HG03139 (cell line): Measurements from ENCODE around the gene SH3D21.
A peak's percentile ranks its signal among the peaks of the same experiment; 100 is the strongest.

Experiments
- ATAC-seq: cut with Tn5 transposase; IDR thresholded peaks from one replicate; pipeline ENCODE4 v1.9.1; 2021; ENCODE audit not compliant: unreplicated experiment

SH3D21 gene

GRCh38 chr1:36303244-36303643 is 2.9 kb upstream of the SH3D21 start:
- ATAC-seq: no peak

DNA sequence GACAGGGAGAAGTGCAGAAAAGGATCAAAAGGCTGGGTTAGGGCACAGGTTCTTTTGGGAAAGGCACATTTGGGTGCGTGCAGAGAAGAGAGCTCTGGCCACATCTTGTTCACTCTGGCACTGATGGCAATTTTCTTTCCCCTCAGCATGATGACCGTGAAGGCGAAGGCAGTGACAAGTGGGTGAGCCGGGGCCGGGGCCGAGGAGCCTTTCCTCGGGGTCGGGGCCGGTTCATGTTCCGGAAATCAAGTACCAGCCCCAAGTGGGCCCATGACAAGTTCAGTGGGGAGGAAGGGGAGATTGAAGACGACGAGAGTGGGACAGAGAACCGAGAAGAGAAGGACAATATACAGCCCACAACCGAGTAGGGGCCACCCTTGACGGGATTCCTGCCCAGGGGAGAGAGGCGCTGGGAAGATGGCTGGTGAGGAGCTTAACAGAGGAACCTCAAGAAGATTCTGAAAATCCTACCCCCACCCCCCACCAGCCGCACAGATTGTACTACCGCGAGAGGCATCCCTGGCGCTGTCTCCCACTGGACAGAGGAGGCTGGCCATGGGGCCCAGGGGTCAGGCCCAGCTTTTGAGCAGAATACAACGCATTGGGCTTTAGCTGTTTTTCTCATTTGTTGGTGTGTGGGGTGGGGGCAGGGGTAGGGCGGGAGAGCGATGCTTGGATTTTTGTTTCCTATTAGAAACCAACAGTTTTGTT is 2.4 kb upstream of the SH3D21 start:
- no peak for ATAC-seq

DNA sequence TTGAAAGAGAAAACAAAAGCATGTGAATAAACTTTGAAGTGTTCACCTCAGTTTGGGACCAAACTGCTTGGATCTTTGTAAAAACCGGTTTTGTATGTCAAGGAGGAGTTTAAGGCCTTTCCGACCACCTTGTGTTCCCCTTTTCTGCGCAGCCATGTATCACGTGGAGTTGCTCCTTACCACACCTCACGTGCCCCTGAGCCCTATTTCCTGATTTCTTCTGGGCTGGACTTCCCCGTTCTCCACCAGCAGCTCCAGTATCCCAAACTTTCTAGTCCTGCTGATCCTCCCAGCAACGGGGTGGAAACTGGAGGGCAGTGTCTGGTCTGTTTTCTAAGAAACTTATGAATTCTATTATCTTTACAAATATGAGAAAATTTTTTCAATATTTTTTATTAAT is 1.6 kb upstream of the SH3D21 start:
- no peak for ATAC-seq

DNA sequence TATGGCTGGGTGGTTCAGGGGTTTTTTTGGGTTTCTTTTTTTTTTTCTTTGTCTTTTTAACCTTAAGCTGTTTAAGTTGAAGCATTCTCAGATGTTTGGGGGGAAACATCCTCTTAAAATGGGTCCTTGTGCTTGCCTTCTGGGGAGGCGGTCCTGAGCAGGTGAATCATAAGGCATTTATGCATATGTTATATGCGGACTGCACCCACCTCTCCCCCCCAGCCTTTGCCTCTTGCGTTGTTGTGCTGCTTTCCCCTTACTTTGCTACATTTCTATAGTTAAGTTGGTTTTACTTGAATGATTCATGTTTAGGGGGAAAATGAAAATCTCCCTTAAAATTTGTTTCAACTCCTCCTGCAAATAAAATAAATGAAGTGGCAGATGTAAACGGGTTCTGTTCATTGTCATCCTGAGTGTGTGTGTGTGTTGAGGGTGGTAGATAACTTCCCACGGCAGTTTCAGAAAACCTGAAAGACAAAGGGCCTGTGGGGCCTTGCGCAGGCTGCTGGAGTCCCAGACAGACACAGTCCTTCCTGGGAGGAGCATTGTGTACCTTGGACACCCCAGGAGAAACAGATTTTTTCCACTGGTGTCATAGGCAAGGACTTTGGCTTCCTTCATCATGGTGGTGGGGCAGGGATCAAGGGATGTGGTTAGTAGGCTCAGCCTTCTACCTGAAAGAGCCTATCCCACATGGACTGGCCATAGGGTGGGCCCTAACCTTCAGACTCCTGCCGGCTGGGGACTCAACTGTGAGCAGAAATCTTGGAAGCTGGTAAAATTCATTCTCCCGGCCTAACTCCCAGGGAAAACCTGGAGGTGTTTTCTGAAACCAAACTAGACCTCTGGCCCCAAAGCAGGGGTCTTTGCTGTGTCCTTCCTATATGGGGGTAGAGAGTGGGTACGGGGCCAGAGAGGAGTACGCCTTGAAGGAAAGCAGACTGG is 926 bp upstream of the SH3D21 start:
- no peak for ATAC-seq

DNA sequence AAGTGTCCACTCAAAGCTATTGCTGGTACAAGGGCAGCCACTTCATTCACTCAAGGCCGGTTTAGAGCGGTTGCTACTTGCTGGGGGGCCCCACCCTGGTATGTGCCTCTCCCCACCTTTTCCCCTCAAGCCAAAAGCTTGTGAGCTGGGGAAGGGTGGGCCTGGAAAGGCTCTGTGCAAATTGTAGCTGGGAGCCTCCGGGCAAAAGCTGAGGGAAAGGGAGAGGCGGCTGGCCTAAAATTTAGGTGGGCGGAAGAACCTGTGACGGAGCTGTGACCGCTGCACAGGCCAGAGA is 306 bp upstream of the SH3D21 start:
- ATAC-seq: no peak

DNA sequence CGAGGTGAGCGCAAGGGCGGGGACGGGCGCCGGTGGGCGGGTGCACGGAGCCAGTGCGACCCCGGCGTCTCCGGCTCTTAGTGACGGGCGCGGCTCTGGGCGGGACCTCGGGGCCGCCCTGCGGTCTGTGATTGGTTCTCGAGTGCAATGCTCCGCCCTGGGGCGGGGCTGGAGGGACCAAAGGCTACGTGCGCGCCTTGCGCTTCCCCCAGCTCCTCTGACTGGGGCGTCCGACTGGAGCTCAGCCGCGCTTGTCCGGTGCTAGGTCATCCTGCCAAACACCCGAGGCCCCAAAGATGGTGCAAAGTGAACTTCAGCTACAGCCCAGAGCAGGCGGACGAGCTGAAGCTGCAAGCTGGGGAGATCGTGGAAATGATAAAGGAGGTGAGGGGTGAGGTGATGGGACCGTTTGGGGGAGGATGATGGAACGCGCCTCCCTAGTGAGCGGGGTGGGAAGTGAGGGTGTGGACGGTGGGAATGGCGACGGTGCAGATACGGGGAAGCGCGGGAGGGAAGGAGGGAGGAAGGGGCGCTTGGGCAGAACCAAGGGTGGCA is 811 bp downstream of the SH3D21 start:
- ATAC-seq: peak; percentile 97

GRCh38 chr1:36307601-36308330 is 1.6 kb downstream of the SH3D21 start:
- ATAC-seq: no peak

DNA sequence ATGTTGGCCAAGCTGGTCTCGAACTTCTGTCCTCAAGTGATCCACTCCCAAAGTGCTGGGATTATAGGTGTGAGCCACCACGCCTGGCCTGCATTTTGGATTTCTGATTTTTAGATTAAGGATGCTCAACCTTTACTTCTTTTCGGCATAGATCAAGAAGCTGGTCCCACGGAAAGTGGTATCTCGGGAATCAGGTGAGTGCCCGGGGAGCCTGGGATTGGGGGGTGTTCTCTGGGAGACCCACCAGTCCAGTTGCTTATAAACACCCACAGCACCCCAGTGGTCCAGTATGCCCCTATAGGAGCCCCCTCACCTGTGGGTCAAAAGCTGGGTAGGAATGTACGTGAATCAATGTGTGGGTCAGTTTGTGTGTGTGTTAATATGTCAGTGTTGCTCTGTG is 3.2 kb downstream of the SH3D21 start:
- ATAC-seq: no peak

DNA sequence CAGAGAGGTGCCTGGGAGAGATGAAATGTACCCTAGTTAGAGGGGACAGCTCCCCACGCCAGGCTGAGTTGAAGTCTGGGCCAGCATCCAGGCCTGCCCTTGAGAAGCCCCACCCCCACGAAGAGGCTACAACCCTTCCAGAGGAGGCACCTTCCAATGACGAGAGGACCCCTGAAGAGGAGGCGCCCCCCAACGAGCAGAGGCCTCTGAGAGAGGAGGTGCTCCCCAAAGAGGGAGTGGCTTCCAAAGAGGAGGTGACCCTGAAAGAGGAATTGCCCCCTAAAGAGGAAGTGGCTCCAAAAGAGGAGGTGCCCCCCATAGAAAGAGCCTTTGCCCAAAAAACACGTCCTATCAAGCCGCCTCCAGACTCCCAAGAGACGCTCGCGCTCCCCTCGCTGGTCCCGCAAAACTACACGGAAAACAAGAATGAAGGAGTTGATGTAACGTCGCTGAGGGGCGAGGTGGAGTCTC is 14.2 kb downstream of the SH3D21 start:
- ATAC-seq: no peak

DNA sequence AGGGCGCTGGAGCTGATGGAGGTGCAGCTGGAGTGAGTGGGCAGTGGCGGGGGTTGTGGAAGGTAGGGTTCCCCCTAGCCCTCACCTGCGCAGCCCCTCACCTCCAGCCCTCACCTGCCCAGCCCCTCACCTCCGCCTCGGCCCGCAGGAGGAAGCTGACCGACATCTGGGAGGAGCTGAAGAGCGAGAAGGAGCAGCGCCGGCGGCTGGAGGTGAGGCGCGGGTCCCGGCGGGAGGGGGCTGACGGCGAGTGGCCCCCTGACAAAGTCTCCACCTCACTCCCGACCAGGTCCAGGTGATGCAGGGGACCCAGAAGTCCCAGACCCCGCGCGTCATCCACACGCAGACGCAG is 14.6 kb downstream of the SH3D21 start:
- ATAC-seq: no peak

DNA sequence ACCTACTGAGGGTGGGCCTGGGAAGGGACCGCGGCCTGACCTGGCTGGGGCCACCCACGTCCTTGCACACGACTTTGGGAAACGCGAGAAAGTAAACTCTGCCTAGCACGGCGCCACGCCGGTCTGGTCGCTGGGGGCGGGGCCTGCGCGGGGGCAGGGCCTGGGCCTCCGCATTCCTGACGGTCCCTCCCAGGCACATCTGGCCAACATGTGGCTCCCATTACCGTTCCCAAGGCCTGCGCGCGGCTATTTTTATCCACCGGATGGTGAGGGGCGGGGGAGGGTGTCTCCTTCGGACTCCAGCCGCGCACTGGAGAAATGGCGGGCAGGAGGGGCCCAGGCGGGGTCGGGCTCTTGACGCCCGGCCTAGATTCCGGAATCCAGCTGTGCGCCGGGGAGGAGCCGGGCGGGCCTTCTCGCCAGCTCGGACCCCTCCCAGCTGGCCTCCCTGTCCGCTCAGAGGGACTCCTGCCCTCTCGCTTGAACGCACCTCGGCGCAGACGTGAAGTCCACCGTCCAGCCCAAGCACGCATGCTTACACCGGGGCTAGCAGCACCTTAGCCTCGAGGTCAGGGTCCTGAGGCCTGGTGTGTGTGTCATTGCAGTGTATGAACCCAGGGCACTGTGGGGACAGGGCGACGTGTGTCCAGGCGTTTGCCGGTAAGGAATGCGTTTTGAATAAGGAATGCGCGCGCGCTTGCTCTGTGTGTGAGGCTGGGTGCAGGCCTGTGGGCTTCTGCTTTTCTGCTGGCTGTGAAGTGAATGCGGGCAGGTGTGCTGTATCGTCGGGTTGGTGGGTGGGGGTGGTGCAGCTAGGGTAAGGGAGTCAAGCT is 15.2 kb downstream of the SH3D21 start:
- no peak for ATAC-seq

DNA sequence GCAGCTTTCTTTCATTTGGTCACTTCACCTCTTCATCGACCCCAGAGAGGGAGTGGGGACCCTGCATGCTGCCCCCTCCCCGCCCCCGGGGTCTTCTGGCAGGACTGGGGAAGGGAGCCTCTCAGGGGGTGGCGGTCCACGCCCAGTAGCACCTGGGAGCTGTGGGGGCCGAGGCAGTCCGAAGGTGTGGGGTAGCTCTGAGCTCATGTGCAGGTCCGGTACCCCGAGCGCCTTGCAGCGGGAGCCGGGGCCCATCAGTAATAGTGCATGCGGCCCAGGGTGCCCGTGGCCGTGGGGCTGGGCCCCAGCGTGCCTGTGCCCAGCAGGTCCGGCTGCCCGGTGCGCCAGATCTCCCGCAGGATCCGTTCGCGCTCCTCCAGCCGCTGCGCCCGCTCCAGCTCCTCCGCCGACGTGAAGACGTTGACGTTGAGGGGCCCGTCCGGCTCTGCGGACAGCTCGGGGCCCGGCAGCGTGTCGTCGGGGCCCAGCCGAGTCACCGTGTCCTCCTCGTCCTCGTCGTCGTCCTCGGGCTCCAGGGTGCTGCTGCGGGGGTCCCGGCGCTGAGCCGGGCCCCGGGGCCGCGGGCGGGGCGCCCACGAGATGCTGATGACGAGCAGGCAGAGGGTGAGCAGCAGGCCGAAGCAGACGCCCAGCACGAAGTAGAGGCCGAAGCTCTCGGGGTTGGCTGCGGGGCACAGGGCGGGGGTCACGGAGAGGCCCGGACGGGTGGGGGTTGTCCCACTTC is 16.0 kb downstream of the SH3D21 start:
- no peak for ATAC-seq

GRCh38 chr1:36322786-36323635 is 16.8 kb downstream of the SH3D21 start:
- ATAC-seq: no peak

GRCh38 chr1:36323636-36324352 is 17.6 kb downstream of the SH3D21 start, which contains the start of gene EVA1B:
Gene EVA1B, minus strand, starts transcription at chr1:36323645. Its CDS starts 608 bp downstream, at chr1:36323037.
- ATAC-seq: no peak

DNA sequence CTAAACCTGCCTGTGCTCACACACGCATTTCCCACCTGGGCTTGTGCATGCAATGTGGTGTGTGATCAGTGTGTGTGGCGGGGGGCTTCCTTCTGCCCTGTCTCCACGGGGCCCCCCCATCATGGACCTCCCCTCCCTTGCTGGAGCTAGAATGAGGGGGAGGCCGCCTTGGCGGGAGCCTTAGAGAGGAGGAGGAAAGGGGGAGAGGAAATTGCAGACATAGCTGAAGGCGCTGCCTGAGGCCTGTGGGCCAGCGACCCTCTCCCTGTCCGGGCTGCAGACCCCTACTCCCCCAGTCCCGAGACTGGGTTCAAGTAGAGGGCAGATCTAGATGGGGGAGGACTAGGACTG is 18.2 kb downstream of the SH3D21 start:
- no peak for ATAC-seq

DNA sequence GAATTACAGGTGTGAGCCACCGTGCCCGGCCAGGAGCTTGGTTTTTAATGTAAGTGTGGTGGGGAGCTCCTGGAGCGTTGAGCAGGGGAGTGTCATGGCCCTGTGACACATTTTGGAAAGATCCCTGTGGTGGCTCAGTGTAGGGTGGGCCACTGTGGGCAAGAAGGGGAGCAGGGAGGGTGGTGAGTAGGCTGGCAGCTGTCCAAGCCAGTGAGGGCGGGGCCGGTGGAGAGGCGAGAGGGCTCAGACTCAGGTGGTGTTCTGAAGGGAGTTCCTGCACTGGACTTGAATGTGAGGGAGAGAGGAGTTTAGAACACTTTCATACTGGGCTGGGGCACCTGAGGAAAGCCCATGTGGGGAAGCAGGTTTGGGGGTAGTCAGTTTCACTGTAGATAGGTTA is 20.3 kb downstream of the SH3D21 start:
- ATAC-seq: no peak

- no peak for ATAC-seq
Measured at GRCh38 chr1:36327421-36328087, 21.4 kb downstream of the SH3D21 start.

DNA sequence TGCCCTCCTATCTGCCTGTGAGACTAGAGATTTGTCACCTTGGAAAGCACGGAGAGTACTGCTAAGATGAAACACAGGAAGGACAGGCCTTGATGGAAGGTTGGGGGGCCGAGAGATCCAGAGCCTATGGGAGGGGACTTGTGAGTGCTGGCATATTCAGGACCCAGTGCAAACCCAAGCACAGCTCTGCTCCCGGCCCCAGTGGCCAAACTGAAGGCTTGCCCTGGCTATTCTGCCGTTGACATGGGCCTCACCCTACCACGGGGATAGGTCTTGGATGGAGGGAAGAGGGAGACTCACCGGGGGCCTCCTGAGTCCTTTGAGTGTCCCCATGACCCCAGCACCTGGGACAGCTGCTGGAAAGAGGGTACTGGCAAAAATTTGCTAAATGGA is 21.9 kb downstream of the SH3D21 start:
- no peak for ATAC-seq
